H1 (cell line): Measurements from ENCODE around the gene IGSF23. TPM values are rescaled to one million over a fixed set of nuclear protein-coding genes. Genes with fewer than 3 reads are reported as not detected.

Experiments used
- CTCF ChIA-PET: fragments of 300-600 bp; sonication (Branson Sonifier 250); formaldehyde crosslinking; loops from one replicate; lab custom pipeline; 2021; ENCODE audit not compliant: partially characterized antibody; lab: Charles Lee
- POLR2A ChIA-PET: fragments of 300-600 bp; sonication (Branson Sonifier 250); formaldehyde crosslinking; loops from one replicate; lab custom pipeline; 2021; ENCODE audit warnings: inconsistent platforms; ENCODE audit not compliant: partially characterized antibody; lab: Charles Lee
- DNase-seq, 2 experiments: peaks; one replicate each; pipeline versions ENCODE4 v3.0.0 to v3.0.0-alpha.2; 2010 to 2022; ENCODE audit warnings: low spot score in 2 of 2, low read depth in 1 of 2, mixed read lengths in 1 of 2
- FAIRE-seq: peaks from 2 replicates; lab custom pipeline; 2011; peaks lifted over from hg19 to GRCh38; lab: Jason Lieb, UNC
- H2AFZ ChIP-seq: 2 replicates; pipeline ENCODE4 v1.8.1; 2012; ENCODE audit warnings: low read length, inconsistent platforms
- H2AK5ac ChIP-seq: 2 replicates; pipeline ENCODE4 v1.6.1; 2013; ENCODE audit warnings: low read depth, low read length
- H2BK120ac ChIP-seq: replicated peaks from 2 replicates; pipeline ENCODE3; 2013; ENCODE audit warnings: low read depth, low read length, inconsistent platforms
- H2BK12ac ChIP-seq: 2 replicates; pipeline ENCODE4 v1.6.1; 2013; ENCODE audit warnings: low read depth, low read length
- H2BK15ac ChIP-seq: 2 replicates; pipeline ENCODE4 v1.6.1; 2013; ENCODE audit warnings: low read length
- H2BK20ac ChIP-seq: 2 replicates; pipeline ENCODE4 v1.6.1; 2013; ENCODE audit warnings: low read length
- H2BK5ac ChIP-seq: 2 replicates; pipeline ENCODE4 v1.6.1; 2013; ENCODE audit warnings: low read depth, low read length
- H3K14ac ChIP-seq: 2 replicates; pipeline ENCODE4 v1.6.1; 2013; ENCODE audit warnings: inconsistent platforms; ENCODE audit not compliant: insufficient read length
- H3K18ac ChIP-seq: 2 replicates; pipeline ENCODE4 v1.6.1; 2013; ENCODE audit warnings: low read length; ENCODE audit errors: extremely low read depth
- H3K23ac ChIP-seq: 2 replicates; pipeline ENCODE4 v1.6.1; 2013; ENCODE audit warnings: inconsistent platforms; ENCODE audit not compliant: insufficient read length
- H3K23me2 ChIP-seq: 2 replicates; pipeline ENCODE4 v1.6.1; 2013; ENCODE audit warnings: low read depth, low read length
- H3K27ac ChIP-seq: 2 replicates; pipeline ENCODE4 v1.6.1; 2011; ENCODE audit warnings: low read depth, low read length, inconsistent platforms
- H3K27me3 ChIP-seq, 4 experiments: replicated peaks in 1 of 4; 1 replicate in 1 of 4; 2 replicates in 3 of 4; pipeline versions ENCODE4 v1.6.1 to v1.8.1; 2011 to 2013; ENCODE audit warnings: low read length in 3 of 4, mild to moderate bottlenecking in 3 of 4, inconsistent platforms in 2 of 4, mixed read lengths in 2 of 4, moderate library complexity in 1 of 4; ENCODE audit not compliant: control insufficient read depth in 3 of 4, insufficient read depth in 3 of 4; ENCODE audit errors: extremely low read depth in 1 of 4
- H3K36me3 ChIP-seq, 4 experiments: 2 replicates each; pipeline versions ENCODE4 v1.6.1 to v1.8.1; 2011 to 2013; ENCODE audit warnings: mild to moderate bottlenecking in 4 of 4, low read length in 3 of 4, moderate library complexity in 2 of 4, control low read depth in 1 of 4, inconsistent platforms in 1 of 4; ENCODE audit not compliant: insufficient read depth in 4 of 4, control insufficient read depth in 2 of 4
- H3K4ac ChIP-seq: replicated peaks from 2 replicates; pipeline ENCODE3; 2013; ENCODE audit warnings: low read length, low read depth, mixed read lengths, inconsistent platforms; ENCODE audit not compliant: insufficient read length
- H3K4me1 ChIP-seq, 4 experiments: replicated peaks in 1 of 4; 1 replicate in 1 of 4; 2 replicates in 3 of 4; pipeline versions ENCODE4 v1.6.1 to v1.8.1; 2011 to 2013; ENCODE audit warnings: low read length in 3 of 4, inconsistent platforms in 2 of 4, mixed read lengths in 1 of 4; ENCODE audit not compliant: insufficient read depth in 4 of 4, control insufficient read depth in 3 of 4
- H3K4me2 ChIP-seq, 2 experiments: 2 replicates each; pipeline versions ENCODE4 v1.6.1 to v1.8.1; 2011 to 2013; ENCODE audit warnings: low read depth in 2 of 2, low read length in 2 of 2, control low read depth in 1 of 2, inconsistent platforms in 1 of 2, mild to moderate bottlenecking in 1 of 2; ENCODE audit not compliant: insufficient read depth in 1 of 2
- H3K4me3 ChIP-seq, 4 experiments: fragments of 200-600, 300-600 bp in 1 of 4; sonication (generic), shearing (Covaris generic), sonication (Bioruptor Twin) in 1 of 4; 2 replicates each; pipeline versions ENCODE4 v1.5.1 to v1.8.1; 2011 to 2016; ENCODE audit warnings: low read length in 4 of 4, low read depth in 3 of 4, control low read depth in 2 of 4, inconsistent platforms in 2 of 4, mild to moderate bottlenecking in 2 of 4, mixed read lengths in 1 of 4, moderate library complexity in 1 of 4; ENCODE audit not compliant: insufficient read depth in 2 of 4; ENCODE audit errors: extremely low read depth in 1 of 4
- H3K56ac ChIP-seq: replicated peaks from 2 replicates; pipeline ENCODE3; 2013; ENCODE audit warnings: low read depth, mild to moderate bottlenecking, mixed read lengths, low read length, inconsistent platforms; ENCODE audit not compliant: insufficient read length
- H3K79me1 ChIP-seq: 2 replicates; pipeline ENCODE4 v1.6.1; 2013; ENCODE audit warnings: low read depth, low read length, control low read depth
- H3K79me2 ChIP-seq, 2 experiments: 2 replicates each; pipeline versions ENCODE4 v1.6.1 to v1.8.1; 2012 to 2013; ENCODE audit warnings: low read length in 2 of 2, mild to moderate bottlenecking in 2 of 2, inconsistent platforms in 1 of 2; ENCODE audit not compliant: insufficient read depth in 2 of 2, control insufficient read depth in 1 of 2
- H3K9ac ChIP-seq, 4 experiments: replicated peaks in 1 of 4; 1 replicate in 1 of 4; 2 replicates in 3 of 4; pipeline versions ENCODE4 v1.6.1 to v1.8.1; 2011 to 2013; ENCODE audit warnings: low read depth in 3 of 4, low read length in 3 of 4, control low read depth in 2 of 4, mild to moderate bottlenecking in 2 of 4, moderate library complexity in 2 of 4, inconsistent platforms in 1 of 4; ENCODE audit errors: extremely low read depth in 1 of 4
- H3K9me3 ChIP-seq, 2 experiments: 2 replicates each; pipeline versions ENCODE4 v1.6.1 to v1.8.1; 2012 to 2013; ENCODE audit warnings: mild to moderate bottlenecking in 2 of 2, moderate library complexity in 2 of 2, control low read depth in 1 of 2, inconsistent platforms in 1 of 2, low read depth in 1 of 2, low read length in 1 of 2, mixed read lengths in 1 of 2; ENCODE audit not compliant: insufficient read depth in 2 of 2
- H4K20me1 ChIP-seq, 2 experiments: replicated peaks in 1 of 2; 2 replicates each; pipeline versions ENCODE3 to v1.8.1; 2011 to 2013; ENCODE audit warnings: inconsistent platforms in 2 of 2, low read length in 2 of 2, mild to moderate bottlenecking in 1 of 2; ENCODE audit not compliant: insufficient read depth in 2 of 2, control insufficient read depth in 1 of 2
- H4K5ac ChIP-seq: 2 replicates; pipeline ENCODE4 v1.6.1; 2013; ENCODE audit warnings: low read length, low read depth, mixed read lengths, inconsistent platforms; ENCODE audit not compliant: insufficient read length
- H4K8ac ChIP-seq: 2 replicates; pipeline ENCODE4 v1.8.0; 2013; ENCODE audit warnings: mild to moderate bottlenecking, moderate library complexity, low read length, inconsistent platforms; ENCODE audit not compliant: insufficient read depth; ENCODE audit errors: extremely low read depth
- H4K91ac ChIP-seq: replicated peaks from 2 replicates; pipeline ENCODE3; 2013; ENCODE audit warnings: low read length, mixed read lengths, inconsistent platforms; ENCODE audit not compliant: insufficient read length
- JUN ChIP-seq: IDR thresholded peaks from 2 replicates; pipeline ENCODE4 v1.6.1; 2011; ENCODE audit warnings: low read depth, mild to moderate bottlenecking, improper control_type of control experiment, low read length
- JUND ChIP-seq: IDR thresholded peaks from 2 replicates; pipeline ENCODE4 v1.6.1; 2011; ENCODE audit warnings: mild to moderate bottlenecking, improper control_type of control experiment, low read length
- MAFK ChIP-seq: IDR thresholded peaks from 2 replicates; pipeline ENCODE4 v1.6.1; 2012; ENCODE audit warnings: low read depth, mild to moderate bottlenecking, improper control_type of control experiment, low read length
- TBP ChIP-seq: IDR thresholded peaks from 2 replicates; pipeline ENCODE4 v1.6.1; 2011; ENCODE audit warnings: low read depth, low read length, improper control_type of control experiment
- WGBS, 2 experiments: shearing (Covaris generic) in 1 of 2; methylation state at CpG; one replicate each; pipeline versions ENCODE4 v1.1.6 to v1.1.7; 2013 to 2015; ENCODE audit warnings: low lambda C conversion rate in 2 of 2, mixed read lengths in 2 of 2, inconsistent platforms in 1 of 2, low coverage in 1 of 2, missing lambda C conversion rate in 1 of 2; ENCODE audit not compliant: insufficient replicate concordance in 2 of 2, insufficient coverage in 1 of 2, insufficient read length in 1 of 2; ENCODE audit errors: extremely low coverage in 1 of 2, missing lambda C conversion rate in 1 of 2; 5-methylcytosine and 5-hydroxymethylcytosine counted together
- polyA plus RNA-seq, 7 experiments: library from polyadenylated mRNA; depleted of rRNA in 3 of 7; stranded (reverse) in 5 of 7; unstranded in 2 of 7; fragments of >200 nt in 5 of 7; fragments of 200-250 nt in 2 of 7; gene quantifications; 1 replicate in 5 of 7; 2 replicates in 1 of 7; 4 replicates in 1 of 7; pipeline versions ENCODE4 v1.2.1 to v1.2.3, GENCODE V29; 2011 to 2013; ENCODE audit warnings: missing spikeins in 2 of 7, mixed read lengths in 2 of 7
- total RNA-seq: library from RNA; stranded (reverse); fragmentation: NEBNext Ultra II Directional; extraction: Animal tissue kit (Norgen Biotek cat#: 25700); gene quantifications from 2 replicates; pipeline ENCODE4 v1.2.1, GENCODE V29; 2021

The IGSF23 gene
- total and polyA plus RNA-seq, 2 of the 8 experiments (the other 6 are each of a cell fraction or from before 2014, with no cell fraction given) = not detected

DNA sequence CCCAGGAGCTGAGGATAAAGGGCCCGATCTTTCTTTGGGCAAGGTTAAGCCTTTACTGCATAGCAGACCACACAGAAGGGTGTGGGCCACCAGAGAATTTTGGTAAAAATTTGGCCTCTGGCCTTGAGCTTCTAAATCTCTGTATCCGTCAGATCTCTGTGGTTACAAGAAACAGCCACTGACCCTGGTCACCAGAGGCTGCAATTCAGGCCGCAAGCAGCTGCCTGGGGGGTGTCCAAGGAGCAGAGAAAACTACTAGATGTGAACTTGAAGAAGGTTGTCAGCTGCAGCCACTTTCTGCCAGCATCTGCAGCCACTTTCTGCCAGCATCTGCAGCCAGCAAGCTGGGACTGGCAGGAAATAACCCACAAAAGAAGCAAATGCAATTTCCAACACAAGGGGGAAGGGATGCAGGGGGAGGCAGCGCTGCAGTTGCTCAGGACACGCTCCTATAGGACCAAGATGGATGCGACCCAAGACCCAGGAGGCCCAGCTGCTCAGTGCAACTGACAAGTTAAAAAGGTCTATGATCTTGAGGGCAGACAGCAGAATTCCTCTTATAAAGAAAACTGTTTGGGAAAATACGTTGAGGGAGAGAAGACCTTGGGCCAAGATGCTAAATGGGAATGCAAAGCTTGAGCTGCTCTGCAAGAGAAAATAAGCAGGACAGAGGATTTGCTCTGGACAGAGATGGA is 49.5 kb downstream of the IGSF23 start:
- DNase-seq (no peak), FAIRE-seq (no peak)
- Histone ChIP-seq H2BK120ac (no peak overlapping the region), H3K4me2 (no peak overlapping the region), H4K8ac (no peak overlapping the region), H3K4me3 (no peak overlapping the region), H3K56ac (no peak overlapping the region), H3K27me3 (no peaks in the 10 kb centered on the region), H2AFZ (no peak overlapping the region), H3K9me3 (no peaks in the 10 kb centered on the region), H3K27ac (no peak overlapping the region), H3K23ac (no peak overlapping the region), H2AK5ac (no peak overlapping the region), H3K79me1 (no peaks in the 10 kb centered on the region), H3K4ac (no peak overlapping the region), H3K79me2 (no peaks in the 10 kb centered on the region), H3K14ac (no peak overlapping the region), H2BK5ac (no peak overlapping the region), H3K18ac (no peak overlapping the region), H2BK12ac (no peak overlapping the region), H3K9ac (no peak overlapping the region), H3K36me3 (peaks cover 4 to 26% (median 13%) of the 10 kb centered on the region in 4 experiments; a peak in 5 of 8 replicates), H4K5ac (no peak overlapping the region), H2BK20ac (no peak overlapping the region), H3K23me2 (no peaks in the 10 kb centered on the region), H3K4me1 (no peaks in the 10 kb centered on the region; a peak in 2 of 7 replicates), H4K20me1 (no peaks in the 10 kb centered on the region), H4K91ac (no peak overlapping the region), H2BK15ac (no peak overlapping the region)
- CTCF ChIA-PET = interaction anchor here (1.0 to 13.3 kb wide), 16 partner anchors 9 to 142 kb away, joined by 3 to 126 read pairs (median 5); no protein-coding TSS in a partner anchor
- no peak for TF ChIP-seq MAFK
- no peak for TF ChIP-seq TBP
- TF ChIP-seq JUND = no peak
- TF ChIP-seq JUN = no peak
- WGBS, 2 experiments = 93% methylated on average over 7 of the region's 7 CpGs; no CpG with 5 or more reads in 1 of the 2 experiments
- POLR2A ChIA-PET = interaction anchor here (0.8 to 2.2 kb wide), 4 partner anchors 10 to 188 kb away, joined by 3 to 5 read pairs (median 4); no protein-coding TSS in a partner anchor
